NCI-H69 (cell line): ENCODE measurements around the gene PTPRN2.
A peak's percentile ranks its signal among the peaks of the same experiment; 100 is the strongest.
"Not testable (repeated sequence)": the region's sequence is repeated elsewhere in the genome, so short reads cannot be mapped to it uniquely, and the experiment has no call there.

Experiments used
- DNase-seq: peaks from one replicate; lab custom pipeline; 2025; lab: John Stamatoyannopoulos, UW

Gene PTPRN2

GRCh38 chr7:157715071-157715937, 872.3 kb downstream of the PTPRN2 start:
- DNase-seq, result no peak

- DNase-seq, result no peak
These were observed 873.2 kb downstream of the PTPRN2 start for GRCh38 chr7:157714166-157715070.

GRCh38 chr7:157713591-157713990, 874.0 kb downstream of the PTPRN2 start:
- DNase-seq, result no peak

- DNase-seq, result no peak
These were observed 874.9 kb downstream of the PTPRN2 start for GRCh38 chr7:157712666-157713235.

- no peak for DNase-seq
These were observed 876.2 kb downstream of the PTPRN2 start for GRCh38 chr7:157711353-157711888.

- no peak for DNase-seq
These were observed 877.2 kb downstream of the PTPRN2 start for GRCh38 chr7:157710396-157710795.

- no peak for DNase-seq
These were observed 877.9 kb downstream of the PTPRN2 start for GRCh38 chr7:157709531-157710251.

- no peak for DNase-seq
These were observed 878.7 kb downstream of the PTPRN2 start for GRCh38 chr7:157708919-157709295.

GRCh38 chr7:157707983-157708918, 879.4 kb downstream of the PTPRN2 start:
- DNase-seq, result no peak

- DNase-seq, result no peak
These were observed 883.3 kb downstream of the PTPRN2 start for GRCh38 chr7:157704365-157704764.

GRCh38 chr7:157703534-157704195, 884.0 kb downstream of the PTPRN2 start:
- no peak for DNase-seq

- no peak for DNase-seq
These were observed 884.5 kb downstream of the PTPRN2 start for GRCh38 chr7:157703131-157703530.

GRCh38 chr7:157702311-157703023, 885.2 kb downstream of the PTPRN2 start:
- DNase-seq, result peak; percentile 50

GRCh38 chr7:157701395-157702180, 886.0 kb downstream of the PTPRN2 start:
- not testable (repeated sequence) for DNase-seq

- no peak for DNase-seq
These were observed 887.2 kb downstream of the PTPRN2 start for GRCh38 chr7:157700231-157701005.

- DNase-seq, result peak; percentile 25
These were observed 888.1 kb downstream of the PTPRN2 start for GRCh38 chr7:157699357-157700013.

GRCh38 chr7:157697287-157697686, 890.3 kb downstream of the PTPRN2 start:
- not testable (repeated sequence) for DNase-seq
